GM21447 (cell line): ENCODE results near the gene CALHM6.

ENCODE experiments used
- ATAC-seq: cut with Tn5 transposase; IDR thresholded peaks from one replicate; pipeline ENCODE4 v1.9.1; 2021; ENCODE audit not compliant: unreplicated experiment

Gene CALHM6

GRCh38 chr6:116461331-116461931 is at the start of gene CALHM6:
CALHM6 (plus strand) TSS chr6:116461375; CDS start chr6:116461930, 555 bp downstream.
- peak; percentile 20 for ATAC-seq

- ATAC-seq, result no peak
These were observed 48.9 kb upstream of the CALHM6 start for GRCh38 chr6:116412270-116412669.

GRCh38 chr6:116413357-116413756 is 47.8 kb upstream of the CALHM6 start:
- no peak for ATAC-seq

- no peak for ATAC-seq
These were observed 43.5 kb upstream of the CALHM6 start for GRCh38 chr6:116417661-116418060.

GRCh38 chr6:116419069-116419786 is 41.9 kb upstream of the CALHM6 start:
- ATAC-seq, result no peak

GRCh38 chr6:116420341-116420740 is 40.8 kb upstream of the CALHM6 start:
- ATAC-seq, result no peak

- no peak for ATAC-seq
These were observed 38.9 kb upstream of the CALHM6 start for GRCh38 chr6:116422238-116422637.

- no peak for ATAC-seq
These were observed 37.2 kb upstream of the CALHM6 start for GRCh38 chr6:116424001-116424400.

- ATAC-seq, result no peak
These were observed 34.6 kb upstream of the CALHM6 start for GRCh38 chr6:116426551-116426950.

- ATAC-seq, result no peak
These were observed 32.1 kb upstream of the CALHM6 start for GRCh38 chr6:116429111-116429510.

GRCh38 chr6:116430860-116431259 is 30.3 kb upstream of the CALHM6 start:
- no peak for ATAC-seq

- ATAC-seq, result no peak
These were observed 29.1 kb upstream of the CALHM6 start for GRCh38 chr6:116431964-116432595.

GRCh38 chr6:116433206-116433712 is 27.9 kb upstream of the CALHM6 start:
- ATAC-seq, result no peak

- no peak for ATAC-seq
These were observed 27.0 kb upstream of the CALHM6 start for GRCh38 chr6:116434056-116434725.

GRCh38 chr6:116436586-116436985 is 24.6 kb upstream of the CALHM6 start:
- ATAC-seq, result no peak

- no peak for ATAC-seq
These were observed 23.5 kb upstream of the CALHM6 start for GRCh38 chr6:116437656-116438055.

GRCh38 chr6:116438590-116439448 is 22.4 kb upstream of the CALHM6 start:
- ATAC-seq, result no peak

- no peak for ATAC-seq
These were observed 21.6 kb upstream of the CALHM6 start for GRCh38 chr6:116439522-116440051.

GRCh38 chr6:116443105-116443504 is 18.1 kb upstream of the CALHM6 start:
- no peak for ATAC-seq

GRCh38 chr6:116444092-116444491 is 17.1 kb upstream of the CALHM6 start:
- ATAC-seq, result peak; percentile 61
